Middle frontal gyrus (tissue), 1 donor: ENCODE measurements around the gene AURKAIP1.
"Not testable (repeated sequence)": the region's sequence is repeated elsewhere in the genome, so short reads cannot be mapped to it uniquely, and the experiment has no call there.

Source experiments
- DNase-seq: peaks from one replicate; pipeline ENCODE4 v3.0.0-alpha.2; 2015; ENCODE audit warnings: low spot score; ENCODE audit errors: extremely low spot score

The AURKAIP1 gene

DNA sequence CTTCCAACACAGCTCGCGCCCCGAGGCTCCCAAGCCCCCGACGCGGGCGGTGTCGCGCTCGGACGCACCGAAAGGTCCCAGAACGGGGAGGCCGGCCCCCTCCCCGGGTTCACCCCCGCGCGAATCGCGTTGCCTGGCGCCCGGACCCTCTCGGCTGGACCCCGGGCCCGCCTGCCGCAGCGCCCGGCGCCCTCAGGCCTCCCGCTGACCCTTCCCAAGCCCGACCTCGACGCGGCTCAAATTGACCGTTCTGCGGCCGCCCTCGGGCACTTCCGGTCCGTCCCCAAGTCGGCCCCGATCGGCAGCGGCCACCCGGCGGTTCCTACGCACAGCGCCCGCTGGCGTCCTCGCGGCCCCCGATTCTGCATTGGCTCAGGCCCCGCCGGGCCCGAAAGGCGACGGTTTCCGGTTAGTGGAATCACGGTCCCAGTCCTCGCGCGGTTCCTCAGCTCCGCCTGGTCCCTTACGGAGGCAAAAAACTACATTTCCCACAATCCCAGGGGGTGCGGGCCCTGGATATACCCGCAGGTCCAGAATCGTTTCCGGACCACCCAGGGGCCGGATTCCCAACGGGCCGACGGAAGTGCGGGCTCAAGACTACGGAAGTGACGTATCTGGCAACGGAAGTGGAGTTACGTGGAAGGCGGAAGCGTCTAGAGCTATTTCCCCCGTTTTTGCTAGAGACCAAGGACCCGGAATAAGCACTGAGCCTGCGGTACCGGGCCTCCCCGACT is at the start of gene AURKAIP1:
TSS of gene AURKAIP1 (minus strand) at position 279 of the 734 bp plus-strand sequence. CDS start 451 bp downstream, outside the sequence.
- DNase-seq: peak; percentile 100

DNA sequence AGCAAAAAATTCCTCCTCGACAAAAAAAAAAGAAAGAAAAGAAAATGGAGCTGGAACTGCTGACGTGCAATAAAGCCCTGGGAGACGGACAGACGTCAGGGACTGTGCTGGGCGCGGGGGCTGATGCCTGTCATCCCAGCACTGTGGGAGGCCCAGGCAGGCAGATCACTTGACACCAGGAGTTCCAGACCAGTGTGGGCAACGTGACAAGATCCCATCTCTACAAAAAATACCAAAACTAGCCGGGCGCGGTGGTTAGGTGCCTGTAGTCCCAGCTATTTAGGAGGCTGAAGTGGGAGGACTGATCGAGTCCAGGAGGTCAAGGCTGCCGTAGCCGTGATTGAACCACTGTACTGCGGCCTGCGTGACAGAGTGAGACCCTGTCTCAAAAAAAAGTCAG is 49.7 kb upstream of the AURKAIP1 start:
- no peak for DNase-seq

DNA sequence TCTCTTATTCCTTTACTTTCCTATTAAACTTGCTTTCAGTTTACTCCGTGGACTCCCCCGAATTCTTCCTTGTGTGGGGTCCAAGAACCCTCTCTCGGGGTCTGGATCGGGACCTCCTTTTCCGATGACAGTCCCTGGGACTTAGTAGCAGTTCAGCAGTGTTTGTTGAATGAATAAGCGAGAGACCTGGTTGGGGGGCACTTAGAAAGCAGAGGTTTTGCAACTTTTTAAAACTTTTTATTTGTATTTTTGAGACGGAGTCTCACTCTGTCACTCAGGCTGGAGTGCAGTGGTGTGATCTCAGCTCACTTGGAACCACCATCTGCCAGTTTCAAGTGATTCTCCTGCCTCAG is 48.2 kb upstream of the AURKAIP1 start:
- no peak for DNase-seq

DNA sequence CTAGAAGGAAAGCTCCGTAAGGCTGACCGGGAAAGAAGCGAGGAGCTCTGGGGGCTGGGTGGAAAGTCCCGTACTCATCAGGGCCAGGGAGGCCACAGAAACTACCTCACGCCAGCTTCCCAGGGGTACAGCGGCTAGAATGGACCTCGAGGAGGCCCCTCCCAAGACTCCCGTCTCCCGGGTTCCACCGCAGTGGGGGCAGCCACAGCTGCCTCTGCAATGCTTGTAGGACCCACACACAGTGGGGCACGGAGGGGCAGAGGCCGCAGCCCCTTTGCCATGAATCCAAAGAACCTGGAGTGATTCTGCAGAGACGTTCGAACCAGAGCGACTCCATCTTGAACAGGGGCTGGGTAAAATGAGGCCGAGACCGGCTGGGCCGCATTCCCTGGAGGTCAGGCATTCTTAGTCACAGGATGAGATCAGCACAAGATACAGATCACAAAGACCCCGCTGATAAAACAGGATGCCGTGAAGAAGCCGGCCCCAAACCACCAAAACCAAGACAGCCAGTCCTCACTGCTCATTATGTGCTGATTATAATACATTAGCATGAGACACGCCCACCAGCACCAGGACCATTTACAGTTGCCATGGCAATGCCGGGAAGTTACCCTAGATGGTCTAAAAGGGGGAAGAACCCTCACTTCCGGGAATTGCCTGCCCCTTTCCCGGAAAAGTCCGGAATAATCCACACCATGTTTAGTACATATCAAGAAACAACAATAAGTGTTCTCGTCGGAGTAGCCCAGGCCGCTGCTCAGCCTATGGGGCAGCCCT is 47.6 kb upstream of the AURKAIP1 start:
- no peak for DNase-seq

DNA sequence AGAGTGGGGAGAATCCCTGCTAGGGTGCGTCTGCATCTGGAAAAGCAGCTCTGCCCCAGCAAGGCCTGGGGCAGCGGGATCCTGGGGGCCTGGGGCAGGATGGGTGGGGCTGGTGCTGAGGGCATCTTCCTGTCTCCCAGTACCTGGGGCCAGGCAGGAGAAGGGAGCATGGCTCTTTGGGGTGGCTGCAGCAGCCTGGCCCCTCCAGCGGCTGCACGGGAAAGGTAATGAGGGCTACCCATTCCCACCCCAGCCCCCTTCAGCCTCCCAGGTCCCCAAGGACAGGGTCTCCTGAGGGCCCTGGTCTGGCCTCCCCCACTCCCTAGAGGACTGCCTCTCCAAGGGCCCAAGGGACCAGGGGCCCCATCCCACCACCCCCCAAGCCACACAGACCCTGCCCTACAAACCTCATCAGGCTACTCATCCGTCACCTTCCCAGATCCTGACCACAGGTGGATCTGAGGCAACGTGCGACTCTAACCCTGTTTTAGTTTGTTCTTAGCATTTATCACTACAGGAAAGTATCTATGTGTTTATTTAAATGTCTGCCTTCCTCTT is 47.0 kb upstream of the AURKAIP1 start:
- no peak for DNase-seq

DNA sequence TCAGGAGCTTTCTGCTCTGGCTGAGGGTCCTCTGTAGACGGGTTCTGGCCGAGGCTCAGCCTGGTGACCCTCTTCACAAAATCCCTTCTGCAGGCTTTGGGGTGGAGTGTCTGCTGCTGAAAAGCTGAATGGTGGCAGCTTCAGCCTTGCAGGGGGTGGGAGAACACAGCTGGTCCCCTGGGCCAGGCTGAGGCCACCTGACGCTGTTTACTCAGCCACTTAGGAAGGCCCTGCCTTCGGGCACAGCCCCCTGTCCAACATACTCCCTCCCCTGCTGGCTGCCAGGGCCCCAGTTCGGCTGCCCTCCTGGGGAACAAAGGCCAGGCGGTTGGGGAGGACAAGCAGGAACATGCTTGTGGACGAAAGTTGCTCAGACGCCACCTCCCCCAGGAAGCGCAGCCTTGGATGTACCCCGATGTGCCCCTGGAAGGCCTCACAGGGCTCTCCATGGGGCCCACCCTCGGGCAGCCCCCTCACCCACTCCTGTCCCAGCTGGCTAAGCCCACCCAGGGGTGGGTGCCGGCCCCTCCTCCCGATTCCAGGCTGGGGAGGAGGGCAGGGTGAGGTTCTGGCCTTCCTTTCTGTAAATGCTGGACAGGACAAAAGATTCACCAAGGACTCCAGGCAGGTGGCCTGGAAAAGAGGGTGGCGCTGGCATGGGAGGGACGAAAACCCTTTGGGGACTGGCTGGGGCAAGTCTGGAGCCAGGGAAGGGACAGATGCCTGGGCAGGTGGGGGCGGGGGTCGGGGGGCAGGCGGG is 46.3 kb upstream of the AURKAIP1 start, which contains the start of gene ANKRD65:
TSS of gene ANKRD65 (minus strand) at position 130 of the 760 bp plus-strand sequence. CDS start 271 bp downstream, outside the sequence.
- no peak for DNase-seq

DNA sequence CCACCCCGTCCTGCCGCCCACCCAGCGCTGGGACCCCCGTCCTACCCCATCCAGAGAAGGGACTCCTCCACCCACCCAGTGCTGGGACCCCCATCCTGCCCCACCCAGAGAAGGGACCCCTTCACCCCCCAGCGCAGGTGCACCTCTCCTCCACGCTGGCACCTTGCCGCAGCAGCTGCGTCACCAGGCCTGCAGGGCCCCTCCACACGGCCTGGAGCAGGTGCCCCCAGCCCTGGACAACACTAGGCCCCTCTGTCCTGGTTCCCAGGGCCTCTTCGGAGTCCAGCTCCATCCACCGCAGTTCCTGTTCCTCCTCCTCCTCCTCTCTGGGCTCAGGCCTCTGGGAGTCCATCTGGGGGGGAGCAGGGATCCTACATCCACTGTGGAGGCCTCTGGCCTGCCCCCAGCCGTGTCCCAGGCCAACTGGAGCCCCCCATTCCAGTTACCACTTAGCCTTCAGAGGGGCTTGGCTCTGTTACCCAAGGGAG is 45.7 kb upstream of the AURKAIP1 start:
- no peak for DNase-seq

DNA sequence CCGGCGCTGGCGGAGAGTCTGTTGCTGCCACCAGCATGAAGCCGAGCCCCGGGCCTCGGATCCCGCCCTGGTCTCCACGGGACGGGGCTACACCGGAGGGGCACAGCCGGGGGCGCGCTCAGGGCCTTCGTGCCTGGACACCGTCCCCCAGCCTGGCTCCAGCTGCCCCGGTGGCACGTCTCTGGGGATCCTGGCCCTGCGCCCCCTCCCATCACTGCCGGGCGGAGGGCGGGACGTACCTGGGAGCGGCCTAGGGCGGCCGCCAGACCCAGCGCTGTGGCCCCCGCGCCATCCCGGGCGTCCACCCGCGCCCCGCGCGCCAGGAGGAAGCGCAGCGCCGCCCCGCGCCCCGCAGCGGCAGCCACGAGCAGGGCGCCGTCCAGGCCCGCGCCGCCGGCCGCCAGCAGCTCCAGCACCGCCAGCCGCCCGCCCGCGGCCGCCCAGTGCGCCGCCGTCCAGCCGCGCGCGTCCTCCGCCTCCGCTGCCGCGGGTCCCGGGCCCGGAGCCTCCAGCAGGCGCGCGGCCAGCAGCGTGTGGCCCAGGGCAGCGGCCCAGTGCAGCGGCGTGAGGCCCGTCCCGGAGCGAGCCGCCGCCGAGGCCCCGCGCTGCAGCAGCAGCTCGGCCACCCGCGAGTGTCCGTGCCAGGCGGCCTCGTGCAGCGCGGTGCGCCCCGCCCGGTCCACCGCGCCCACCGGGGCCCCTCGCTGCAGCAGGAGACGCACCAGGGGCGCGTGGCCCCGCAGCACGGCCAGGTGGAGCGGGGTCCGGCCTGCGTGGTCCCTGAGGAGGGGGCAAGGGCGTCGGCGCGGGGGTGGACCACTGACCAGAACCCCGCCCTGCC is 45.0 kb upstream of the AURKAIP1 start:
- DNase-seq: no peak

DNA sequence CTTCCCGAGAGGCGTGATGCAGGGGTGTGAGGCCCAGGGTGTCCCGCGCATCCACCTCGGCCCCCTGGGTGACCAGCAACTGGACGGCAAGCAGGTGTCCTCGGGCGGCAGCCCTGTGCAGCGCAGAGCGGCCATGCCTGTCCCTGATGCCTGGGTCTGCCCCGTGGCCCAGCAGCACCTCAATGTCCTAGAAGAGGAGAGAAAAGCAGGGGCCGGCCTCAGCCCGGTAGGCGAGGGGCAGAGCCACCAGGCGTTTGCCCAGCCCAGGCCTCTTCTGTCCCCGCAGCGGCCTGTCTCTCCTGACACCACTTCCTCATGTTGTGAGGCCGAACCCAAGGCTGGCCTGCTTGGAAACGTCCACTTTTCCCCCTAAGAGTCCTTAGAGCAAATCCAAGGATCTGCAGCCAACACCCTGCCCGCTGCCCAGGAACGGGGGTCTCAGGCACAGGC is 44.4 kb upstream of the AURKAIP1 start:
- DNase-seq: no peak

DNA sequence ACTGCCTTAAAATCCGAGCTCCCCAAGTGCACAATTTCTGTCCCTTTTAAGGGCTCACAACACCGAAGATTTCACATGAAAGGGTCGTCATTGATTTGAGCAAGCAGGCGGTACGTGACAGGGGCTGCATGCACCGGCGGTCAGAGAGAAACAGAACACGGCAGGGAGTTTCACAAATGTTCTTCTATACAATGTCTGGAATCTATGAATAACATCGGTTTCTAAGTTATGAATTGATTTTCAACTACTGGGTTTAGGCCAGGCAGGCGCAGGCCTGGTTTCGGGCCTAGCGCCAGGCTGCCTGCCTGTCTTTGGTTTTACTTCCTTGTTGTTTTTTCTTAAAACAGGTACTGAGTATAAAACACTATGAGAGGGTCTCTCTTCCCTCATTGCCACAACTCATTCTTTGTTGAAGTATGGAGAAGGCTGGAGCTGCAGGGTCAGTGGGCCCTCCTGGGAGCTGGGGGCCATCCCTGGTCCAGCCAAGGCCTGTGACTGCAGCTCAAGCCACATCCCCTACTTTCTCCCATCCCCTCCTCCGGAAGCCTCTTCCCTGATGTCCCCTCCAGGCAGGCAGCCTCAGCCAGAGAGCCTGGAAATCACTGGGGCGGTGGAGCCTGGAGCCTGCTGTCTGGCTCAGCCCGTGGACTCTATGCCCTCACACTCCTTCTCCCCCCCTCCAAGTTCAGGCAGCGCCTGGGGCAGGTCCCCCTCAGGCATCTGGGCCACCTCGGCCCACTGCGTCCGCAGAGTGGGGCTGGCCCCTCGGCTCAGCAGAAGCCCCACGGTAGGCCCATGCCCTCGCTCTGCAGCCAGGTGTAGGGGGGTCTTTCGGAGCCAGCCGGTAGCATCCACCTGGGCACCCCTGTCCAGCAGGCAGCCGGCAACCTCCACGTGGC is 43.7 kb upstream of the AURKAIP1 start:
- DNase-seq: no peak

DNA sequence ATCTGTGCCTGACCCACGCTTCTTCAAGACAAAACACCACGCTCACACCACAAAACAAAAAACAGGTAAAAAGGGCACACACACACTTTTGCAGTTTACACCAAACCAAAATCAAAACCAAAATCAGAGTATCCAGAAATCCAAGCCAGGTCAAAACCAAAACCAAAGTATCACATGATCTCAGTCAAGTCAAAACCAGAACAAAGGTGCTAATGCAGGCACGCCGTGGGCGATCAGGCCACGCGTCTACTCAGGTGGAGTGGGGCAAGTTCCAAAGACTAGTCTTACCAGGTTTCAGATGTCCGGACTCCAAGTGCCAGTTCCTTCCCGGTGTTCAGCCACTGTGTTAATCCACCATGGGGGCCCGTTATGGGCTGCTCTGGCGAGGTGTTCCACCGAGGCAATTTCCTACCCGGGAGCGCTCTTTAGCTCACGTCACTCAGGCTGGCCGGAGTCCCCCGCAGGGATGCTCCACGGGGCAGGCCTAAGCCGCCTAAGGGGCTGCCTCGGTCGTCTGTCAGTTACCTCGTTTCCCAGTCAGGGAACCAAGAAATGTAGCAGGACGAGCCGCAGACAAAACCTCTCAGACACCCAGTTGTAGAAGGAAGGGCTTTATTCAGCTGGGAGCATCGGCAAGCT is 42.9 kb upstream of the AURKAIP1 start:
- not testable (repeated sequence) for DNase-seq

DNA sequence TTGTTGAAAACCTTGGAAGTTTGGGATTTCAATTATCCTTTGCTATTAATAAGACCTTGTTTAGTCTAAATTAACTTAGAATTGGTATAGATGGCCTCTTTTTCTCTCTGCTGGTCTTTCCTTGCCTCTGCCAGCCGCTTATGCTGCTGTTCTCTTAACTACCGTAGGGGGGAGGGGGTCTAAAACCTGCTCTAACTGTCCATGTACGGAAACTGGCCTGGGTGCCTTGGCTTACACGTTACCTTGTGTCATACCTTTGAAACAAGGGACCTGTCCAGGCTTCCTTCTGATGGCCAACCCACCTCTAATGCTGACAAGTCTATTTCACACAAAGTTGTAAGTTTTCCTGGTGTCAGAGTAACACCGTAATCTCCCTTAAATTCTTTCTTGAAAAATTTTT is 42.4 kb upstream of the AURKAIP1 start:
- DNase-seq: not testable (repeated sequence)

DNA sequence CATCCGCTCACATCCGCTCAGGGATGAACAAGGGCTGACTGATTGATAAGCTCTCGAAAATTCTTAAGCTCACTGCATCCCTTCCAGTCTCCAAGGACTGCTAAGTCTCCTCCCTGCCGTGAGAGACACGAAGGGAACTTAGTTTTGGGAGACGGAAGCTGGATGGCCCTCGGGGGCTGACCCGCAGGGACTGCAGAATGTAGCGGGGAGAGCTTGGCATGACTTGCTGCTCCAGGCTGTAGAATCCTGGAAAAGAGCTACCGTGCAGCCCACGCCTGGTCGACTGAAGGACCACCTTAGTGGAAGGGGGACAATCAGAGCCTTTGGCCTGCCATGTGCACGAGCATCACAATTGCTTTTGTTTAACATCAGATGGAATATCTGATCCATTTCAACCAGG is 40.7 kb upstream of the AURKAIP1 start:
- DNase-seq: no peak

DNA sequence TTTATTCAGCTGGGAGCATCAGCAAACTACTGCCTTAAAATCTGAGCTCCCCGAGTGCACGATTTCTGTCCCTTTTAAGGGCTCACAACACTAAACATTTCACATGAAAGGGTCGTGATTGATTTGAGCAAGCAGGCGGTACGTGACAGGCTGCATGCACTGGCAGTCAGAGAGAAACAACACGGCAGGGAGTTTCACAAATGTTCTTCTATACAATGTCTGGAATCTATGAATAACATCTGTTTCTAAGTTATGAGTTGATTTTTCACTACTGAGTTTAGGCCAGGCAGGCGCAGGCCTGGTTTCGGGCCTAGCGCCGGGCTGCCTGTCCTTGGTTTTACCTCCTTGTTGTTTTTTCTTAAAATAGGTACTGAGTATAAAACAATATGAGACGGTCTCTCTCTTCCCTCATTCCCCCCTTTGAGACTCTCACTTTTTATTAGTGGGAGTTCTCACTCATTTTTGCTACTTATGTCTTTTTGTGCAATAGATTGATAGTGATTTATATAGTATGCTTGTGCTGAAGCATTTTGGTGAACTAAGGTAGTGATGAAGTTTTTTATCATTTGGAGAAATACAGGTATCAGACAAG is 37.4 kb upstream of the AURKAIP1 start:
- not testable (repeated sequence) for DNase-seq

DNA sequence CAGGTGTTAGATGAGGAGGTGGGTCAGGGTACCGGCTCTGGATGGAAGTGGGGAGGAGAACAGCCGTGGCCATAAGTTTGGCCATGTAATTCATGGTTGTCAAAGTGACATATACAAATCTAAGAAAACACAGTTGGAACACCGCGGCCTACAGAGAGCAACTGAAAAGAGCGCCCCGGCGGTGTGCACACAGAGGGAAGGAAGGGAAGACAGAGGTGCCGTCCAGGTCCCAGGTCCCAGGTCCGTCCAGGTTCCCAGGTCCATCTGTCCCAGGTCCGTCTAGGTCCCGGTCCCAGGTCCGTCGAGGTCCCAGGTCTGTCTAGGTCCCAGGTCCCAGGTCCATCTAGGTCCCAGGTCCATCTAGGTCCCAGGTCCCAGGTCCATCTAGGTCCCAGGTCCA is 36.6 kb upstream of the AURKAIP1 start:
- DNase-seq: no peak

DNA sequence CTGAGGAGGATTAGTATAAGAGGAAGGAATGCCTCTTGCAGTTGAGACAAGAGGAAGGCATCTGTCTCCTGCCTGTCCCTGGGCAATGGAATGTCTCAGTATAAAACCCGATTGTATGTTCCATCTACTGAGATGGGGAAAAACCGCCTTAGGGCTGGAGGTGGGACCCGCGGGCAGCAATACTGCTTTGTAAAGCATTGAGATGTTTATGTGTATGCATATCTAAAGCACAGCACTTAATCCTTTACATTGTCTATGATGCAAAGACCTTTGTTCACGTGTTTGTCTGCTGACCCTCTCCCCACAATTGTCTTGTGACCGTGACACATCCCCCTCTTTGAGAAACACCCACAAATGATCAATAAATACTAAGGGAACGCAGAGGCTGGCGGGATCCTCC is 35.2 kb upstream of the AURKAIP1 start:
- not testable (repeated sequence) for DNase-seq

DNA sequence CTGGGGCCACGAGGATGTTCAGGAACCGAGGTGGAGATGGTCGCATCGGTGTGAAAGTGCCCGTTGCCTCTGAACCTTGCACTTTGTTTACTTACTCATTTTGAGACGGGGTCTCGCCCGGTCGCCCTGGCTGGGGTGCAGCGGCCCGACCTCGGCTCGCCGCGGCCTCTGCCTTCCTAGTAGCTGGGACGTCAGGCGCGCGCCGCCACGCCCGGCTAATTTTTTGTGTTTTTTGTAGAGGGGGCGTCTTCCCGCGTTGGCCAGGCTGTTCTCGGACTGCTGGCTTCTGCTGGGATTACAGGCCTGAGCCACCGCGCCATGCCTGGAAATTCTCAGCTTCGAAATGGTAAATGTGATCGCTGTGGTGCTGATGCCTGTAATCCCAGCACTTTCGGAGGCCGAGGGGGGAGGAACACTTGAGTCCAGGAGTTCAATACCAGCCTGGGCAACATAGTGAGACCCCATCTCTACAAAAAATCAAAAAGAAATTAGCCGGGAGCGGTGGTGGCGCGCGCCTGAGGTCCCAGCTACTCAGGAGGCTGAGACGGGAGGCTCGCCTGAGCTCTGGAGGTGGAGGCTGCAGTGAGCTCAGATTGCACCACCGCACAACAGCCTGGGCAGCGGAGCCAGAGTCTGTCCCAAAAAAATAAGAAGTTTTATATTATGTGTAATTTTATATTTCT is 32.8 kb upstream of the AURKAIP1 start:
- DNase-seq: no peak
